A549 treated with AZD2906 at 1 μM for 4 hours (cell line): ENCODE results near the gene TCF3. TPM values are rescaled to one million over a fixed set of nuclear protein-coding genes. Genes with fewer than 3 reads are reported as not detected.

Experiments used
- total RNA-seq: library from RNA; stranded (reverse); fragments of 200-300 nt; extraction: Qiagen RNA extraction; gene quantifications from 5 replicates; pipeline ENCODE4 v1.2.3, GENCODE V29; 2022

TCF3 gene
- total RNA-seq: 51.1 to 71.0 TPM (median 65.6 TPM) in 5 replicates

GRCh38 chr19:1652471-1653299 is at the start of gene TCF3:
Gene TCF3 (minus strand): TSS chr19:1652615. CDS start chr19:1650248, 2,367 bp downstream.

GRCh38 chr19:1605236-1606137 is 46.9 kb downstream of the TCF3 start, which contains the start of gene UQCR11:
Gene UQCR11 (minus strand): TSS chr19:1605462. CDS start chr19:1605409, 53 bp downstream.

GRCh38 chr19:1592755-1593500 is 59.5 kb downstream of the TCF3 start, which contains the start of gene MBD3:
Gene MBD3 (minus strand): TSS chr19:1592865. CDS start chr19:1592631, 234 bp downstream.

GRCh38 chr19:1568320-1569019 is 83.9 kb downstream of the TCF3 start, which contains the start of gene MEX3D:
Gene MEX3D (minus strand): TSS chr19:1568325. CDS start chr19:1568058, 267 bp downstream.

Other genes with a start within 250 kb of the TCF3 start
- 75.0 to 102 TPM (median 94.7 TPM) in 5 replicates for gene DAZAP1, start 245.0 kb downstream of the TCF3 start, total RNA-seq
- gene RPS15, start 214.2 kb downstream of the TCF3 start, total RNA-seq: 1,460 to 2,135 TPM (median 1,895 TPM) in 5 replicates
- gene APC2, start 202.5 kb downstream of the TCF3 start, total RNA-seq: 1.1 to 2.3 TPM (median 1.8 TPM) in 5 replicates
- 10.6 to 18.4 TPM (median 17.5 TPM) in 5 replicates for gene C19orf25, start 173.4 kb downstream of the TCF3 start, total RNA-seq
- gene PCSK4, start 162.3 kb downstream of the TCF3 start, total RNA-seq: 0.62 to 0.86 TPM (median 0.67 TPM) in 5 replicates
- gene REEP6, start 161.4 kb downstream of the TCF3 start, total RNA-seq: 4.2 to 5.9 TPM (median 5.5 TPM) in 5 replicates
- gene ADAMTSL5, start 139.6 kb downstream of the TCF3 start, total RNA-seq: 2.8 to 4.2 TPM (median 3.3 TPM) in 5 replicates
- 0.03 TPM in 1 of 5 replicates, not detected in the others for gene PLK5, start 128.5 kb downstream of the TCF3 start, total RNA-seq
- 6.8 to 12.2 TPM (median 11.9 TPM) in 5 replicates for gene MEX3D, start 84.3 kb downstream of the TCF3 start, total RNA-seq
- gene MBD3, start 59.8 kb downstream of the TCF3 start, total RNA-seq: 32.0 to 53.1 TPM (median 46.2 TPM) in 5 replicates
- gene UQCR11, start 47.2 kb downstream of the TCF3 start, total RNA-seq: 80.7 to 191 TPM (median 167 TPM) in 5 replicates
- 0.01 to 0.02 TPM (median 0.02 TPM) in 3 of 5 replicates, not detected in the others for gene ONECUT3, start 100.9 kb upstream of the TCF3 start, total RNA-seq
- 1.9 to 3.7 TPM (median 3.1 TPM) in 5 replicates for gene ATP8B3, start 159.7 kb upstream of the TCF3 start, total RNA-seq
- gene REXO1, start 195.9 kb upstream of the TCF3 start, total RNA-seq: 15.3 to 21.2 TPM (median 18.9 TPM) in 5 replicates
- gene KLF16, start 211.0 kb upstream of the TCF3 start, total RNA-seq: 18.2 to 33.0 TPM (median 30.7 TPM) in 5 replicates
- 20.2 to 40.3 TPM (median 37.9 TPM) in 5 replicates for gene ABHD17A, start 232.9 kb upstream of the TCF3 start, total RNA-seq